ENCODE data around the gene ABCC4. TPM values are rescaled to one million over a fixed set of nuclear protein-coding genes. Genes with fewer than 3 reads are reported as not detected.

The ABCC4 gene
- total and polyA plus RNA-seq, 8 donors = 1.5 to 87.2 (median 29.7) TPM

GRCh38 chr13:95002126-95002525 is 299.1 kb downstream of the ABCC4 start:
- no peaks in the 10 kb centered on the region for H3K9me3 ChIP-seq
- TF ChIP-seq CTCF (IDR thresholded peaks at IDR 0.05) (no peak), POLR2A (IDR thresholded peaks at IDR 0.05) (no peak), EP300 (IDR thresholded peaks at IDR 0.05) (no peak), POLR2AphosphoS5 (IDR thresholded peaks at IDR 0.05) (no peak)
- intact Hi-C loops (cut with DNase I; ENCODE audit: low total_unique reads) = no loop called here
- H3K4me3 ChIP-seq = no peak overlapping the region
- peaks cover 7 to 17% (median 15%) of the 10 kb centered on the region in 4 donors for H3K4me1 ChIP-seq
- 91 to 95% (median 95%) methylated on average over 8 of the region's 8 CpGs for WGBS, 5 donors
- no peaks in the 10 kb centered on the region for H3K36me3 ChIP-seq
- H3K27me3 ChIP-seq = peaks cover 0 to 33% (median 7%) of the 10 kb centered on the region in 3 donors
- no peak overlapping the region for H3K27ac ChIP-seq
- DNase-seq = no peak

DNA sequence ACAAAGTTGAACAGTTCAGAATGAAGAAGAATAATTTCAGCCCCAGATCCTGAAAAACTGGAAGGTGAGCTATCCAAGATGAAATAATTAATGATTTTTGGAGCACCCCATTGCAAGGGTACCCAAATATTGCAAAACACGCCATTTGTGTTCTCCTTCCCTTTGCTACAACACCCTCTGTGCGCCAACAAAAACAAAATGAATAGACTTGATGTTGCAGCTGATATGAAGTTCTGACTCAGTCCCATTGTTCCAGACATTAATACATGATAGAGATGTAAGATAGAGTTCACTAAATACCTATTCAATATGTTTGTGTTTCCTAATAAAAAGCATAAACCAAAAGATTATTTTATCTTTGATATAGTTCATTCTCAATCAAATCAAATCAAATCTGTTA is 301.4 kb downstream of the ABCC4 start:
- Histone ChIP-seq H3K36me3 (no peaks in the 10 kb centered on the region), H3K4me1 (peaks cover 7 to 17% (median 15%) of the 10 kb centered on the region in 4 donors), H3K27ac (no peak overlapping the region), H3K4me3 (no peak overlapping the region), H3K9me3 (no peaks in the 10 kb centered on the region), H3K27me3 (peaks cover 0 to 33% (median 7%) of the 10 kb centered on the region in 3 donors)
- 44 to 91% (median 84%) methylated on average over 2 of the region's 2 CpGs for WGBS, 5 donors
- DNase-seq = no peak
- intact Hi-C loops (cut with DNase I; ENCODE audit: low total_unique reads) = no loop called here
- TF ChIP-seq EP300 (IDR thresholded peaks at IDR 0.05) = no peak
- no peak for TF ChIP-seq POLR2AphosphoS5 (IDR thresholded peaks at IDR 0.05)
- TF ChIP-seq CTCF (IDR thresholded peaks at IDR 0.05) = no peak

DNA sequence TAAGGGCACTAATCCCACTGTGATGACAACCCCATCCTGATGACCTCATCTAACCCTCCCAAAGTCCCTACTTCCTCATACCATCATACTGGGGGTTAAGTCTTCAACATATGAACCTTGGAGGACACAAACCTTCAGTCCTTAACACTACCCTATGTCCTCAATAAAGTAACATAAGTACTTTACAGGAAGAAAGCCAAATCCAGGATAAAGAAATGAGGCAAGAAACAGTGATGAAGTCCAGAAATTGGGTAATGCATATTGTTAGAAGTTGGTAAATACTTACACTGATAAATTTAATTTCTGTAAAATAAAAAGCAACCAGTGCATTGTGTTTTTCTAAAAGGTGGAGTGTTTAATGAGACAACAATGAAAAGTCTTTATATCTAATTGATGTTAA is 304.1 kb downstream of the ABCC4 start:
- TF ChIP-seq CTCF (IDR thresholded peaks at IDR 0.05) (no peak), POLR2AphosphoS5 (IDR thresholded peaks at IDR 0.05) (no peak), POLR2A (IDR thresholded peaks at IDR 0.05) (no peak)
- H3K27ac ChIP-seq = no peak overlapping the region
- H3K36me3 ChIP-seq = no peaks in the 10 kb centered on the region
- intact Hi-C loops (cut with DNase I; ENCODE audit: low total_unique reads) = no loop called here
- DNase-seq = no peak
- H3K4me1 ChIP-seq = no peaks in the 10 kb centered on the region
- no peak overlapping the region for H3K4me3 ChIP-seq
- no peaks in the 10 kb centered on the region for H3K9me3 ChIP-seq
- peaks cover 0 to 11% (median 0%) of the 10 kb centered on the region in 3 donors for H3K27me3 ChIP-seq

- H3K27ac ChIP-seq = no peak overlapping the region
- intact Hi-C loops (cut with DNase I; ENCODE audit: low total_unique reads) = no loop called here
- 50 to 92% (median 80%) methylated on average over 1 of the region's 1 CpG for WGBS, 5 donors
- H3K36me3 ChIP-seq = no peaks in the 10 kb centered on the region
- no peak overlapping the region for H3K4me3 ChIP-seq
- H3K4me1 ChIP-seq = no peaks in the 10 kb centered on the region
- H3K27me3 ChIP-seq = peaks cover 0 to 5% (median 0%) of the 10 kb centered on the region in 3 donors
- DNase-seq = no peak
- no peak for TF ChIP-seq POLR2AphosphoS5 (IDR thresholded peaks at IDR 0.05)
- TF ChIP-seq POLR2A (IDR thresholded peaks at IDR 0.05) = no peak
- no peak for TF ChIP-seq CTCF (IDR thresholded peaks at IDR 0.05)
- TF ChIP-seq EP300 (IDR thresholded peaks at IDR 0.05) = no peak
- no peaks in the 10 kb centered on the region for H3K9me3 ChIP-seq
Observed at GRCh38 chr13:94996445-94996844, 304.8 kb downstream of the ABCC4 start.

Data from stomach (tissue), 9 donors.